Mucosa of stomach (tissue), 1 donor: ENCODE measurements around the gene AHCYL2.
"Not testable (repeated sequence)": the region's sequence is repeated elsewhere in the genome, so short reads cannot be mapped to it uniquely, and the experiment has no call there.

ENCODE experiments used
- H3K27me3 ChIP-seq: one replicate; pipeline ENCODE4 v1.7.0; 2013; ENCODE audit warnings: mild to moderate bottlenecking, low read length; ENCODE audit not compliant: control insufficient read depth, insufficient read depth
- H3K36me3 ChIP-seq: one replicate; pipeline ENCODE4 v1.7.0; 2013; ENCODE audit warnings: low read length; ENCODE audit not compliant: control insufficient read depth, insufficient read depth
- H3K4me1 ChIP-seq: one replicate; pipeline ENCODE4 v1.7.0; 2013; ENCODE audit warnings: mild to moderate bottlenecking, low read length; ENCODE audit not compliant: control insufficient read depth, insufficient read depth
- H3K4me3 ChIP-seq: one replicate; pipeline ENCODE4 v1.7.0; 2013; ENCODE audit warnings: low read length
- H3K9ac ChIP-seq: one replicate; pipeline ENCODE4 v1.7.0; 2013; ENCODE audit warnings: mild to moderate bottlenecking, low read length, moderate library complexity
- H3K9me3 ChIP-seq: one replicate; pipeline ENCODE4 v1.7.0; 2013; ENCODE audit warnings: mild to moderate bottlenecking, low read length, moderate library complexity; ENCODE audit not compliant: control insufficient read depth
- donor health status: Pancreatic carcinoma.

The AHCYL2 gene

DNA sequence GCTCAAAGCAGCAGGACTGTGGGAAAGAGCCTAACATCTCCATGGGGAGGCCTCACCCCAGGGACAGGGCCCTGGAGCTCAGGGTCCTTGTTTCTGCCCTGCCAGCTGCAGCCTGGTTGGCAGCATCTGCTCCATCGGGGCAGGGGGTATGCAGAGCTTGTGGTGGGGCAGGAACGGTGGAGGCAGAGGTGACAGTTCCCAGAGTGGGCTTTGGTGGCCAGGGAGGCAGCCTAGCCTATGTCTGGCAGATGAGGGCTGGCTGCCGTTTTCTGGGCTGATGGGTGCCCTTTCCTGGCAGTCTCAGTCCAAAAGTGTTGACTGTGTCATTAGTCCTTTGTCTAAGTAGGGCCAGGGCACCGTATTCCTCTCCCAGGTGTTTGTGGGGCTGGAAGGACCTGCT lies 12.2 kb upstream of the AHCYL2 start:
- no peaks in the 10 kb centered on the region for H3K27me3 ChIP-seq
- H3K9ac ChIP-seq: no peak overlapping the region
- no peaks in the 10 kb centered on the region for H3K36me3 ChIP-seq
- H3K4me1 ChIP-seq: no peaks in the 10 kb centered on the region
- H3K4me3 ChIP-seq: no peak overlapping the region
- H3K9me3 ChIP-seq: no peaks in the 10 kb centered on the region

DNA sequence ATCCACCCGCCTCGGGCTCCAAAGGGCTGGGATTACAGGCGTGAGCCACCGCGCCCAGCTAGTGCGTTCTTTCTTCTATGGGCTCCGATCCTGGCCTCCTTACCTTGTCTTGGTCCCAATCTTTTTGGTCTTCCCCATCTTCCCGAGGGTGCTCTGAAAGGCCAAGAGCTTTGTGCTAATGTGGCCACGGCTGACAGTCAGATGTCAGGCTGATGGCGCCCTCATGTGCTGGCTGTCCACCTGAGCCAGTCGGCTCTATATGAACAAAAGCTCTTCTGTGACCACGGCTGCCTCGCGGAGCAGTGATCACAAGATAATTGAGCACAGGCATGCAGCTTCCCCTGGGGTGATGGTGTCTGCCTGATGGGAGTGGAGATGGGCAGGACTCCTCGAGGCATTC lies 11.0 kb upstream of the AHCYL2 start:
- Histone ChIP-seq H3K4me3 (no peak overlapping the region), H3K4me1 (no peaks in the 10 kb centered on the region), H3K9me3 (no peaks in the 10 kb centered on the region), H3K9ac (no peak overlapping the region), H3K27me3 (no peaks in the 10 kb centered on the region), H3K36me3 (no peaks in the 10 kb centered on the region)

- not testable (repeated sequence) for H3K4me3 ChIP-seq, H3K27me3 ChIP-seq, H3K36me3 ChIP-seq, H3K9me3 ChIP-seq, H3K4me1 ChIP-seq, H3K9ac ChIP-seq
These were observed 9.1 kb upstream of the AHCYL2 start for GRCh38 chr7:129215691-129216090.

DNA sequence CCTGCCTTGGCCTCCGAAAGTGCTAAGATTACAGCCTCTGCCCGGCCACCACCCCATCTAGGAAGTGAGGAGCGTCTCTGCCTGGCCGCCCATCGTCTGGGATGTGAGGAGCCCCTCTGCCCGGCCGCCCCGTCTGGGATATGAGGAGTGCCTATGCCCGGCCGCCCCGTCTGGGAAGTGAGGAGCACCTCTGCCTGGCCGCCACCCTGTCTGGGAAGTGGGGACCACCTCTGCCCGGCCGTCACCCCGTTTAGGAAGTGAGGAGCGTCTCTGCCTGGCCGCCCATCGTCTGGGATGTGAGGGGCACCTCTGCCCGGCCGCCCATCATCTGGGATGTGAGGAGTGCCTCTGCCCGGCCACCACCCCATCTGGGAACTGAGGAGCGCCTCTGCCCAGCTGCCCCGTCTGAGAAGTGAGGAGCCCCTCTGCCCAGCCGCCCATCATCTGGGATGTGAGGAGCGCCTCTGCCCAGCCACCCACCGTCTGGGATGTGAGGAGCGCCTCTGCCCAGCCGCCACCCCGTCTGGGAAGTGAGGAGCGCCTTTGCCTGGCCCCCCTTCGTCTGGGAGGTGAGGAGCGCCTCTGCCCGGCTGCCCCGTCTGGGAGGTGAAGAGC lies 8.6 kb upstream of the AHCYL2 start:
- H3K4me1 ChIP-seq, H3K9ac ChIP-seq, H3K27me3 ChIP-seq: not testable (repeated sequence)

DNA sequence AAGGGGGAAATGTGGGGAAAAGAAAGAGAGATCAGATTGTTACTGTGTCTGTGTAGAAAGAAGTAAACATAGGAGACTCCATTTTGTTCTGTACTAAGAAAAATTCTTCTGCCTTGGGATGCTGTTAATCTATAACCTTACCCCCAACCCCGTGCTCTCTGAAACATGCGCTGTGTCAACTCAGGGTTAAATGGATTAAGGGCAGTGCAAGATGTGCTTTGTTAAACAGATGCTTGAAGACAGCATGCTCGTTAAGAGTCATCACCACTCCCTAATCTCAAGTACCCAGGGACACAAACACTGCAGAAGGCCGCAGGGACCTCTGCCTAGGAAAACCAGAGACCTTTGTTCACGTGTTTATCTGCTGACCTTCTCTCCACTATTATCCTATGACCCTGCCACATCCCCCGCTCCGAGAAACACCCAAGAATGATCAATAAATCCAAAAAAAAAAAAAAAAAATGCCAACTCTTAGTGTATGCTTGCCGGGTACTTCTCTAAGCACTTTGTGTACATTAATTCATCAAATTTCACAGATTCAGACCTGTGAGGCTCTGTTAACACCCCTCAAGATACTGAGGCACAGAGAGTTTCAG lies 7.9 kb upstream of the AHCYL2 start:
- not testable (repeated sequence) for H3K9ac ChIP-seq, H3K4me1 ChIP-seq, H3K36me3 ChIP-seq, H3K27me3 ChIP-seq, H3K9me3 ChIP-seq, H3K4me3 ChIP-seq

More for the DNA sequence above, 8.6 kb upstream of the AHCYL2 start:
- not testable (repeated sequence) for H3K36me3 ChIP-seq, H3K9me3 ChIP-seq, H3K4me3 ChIP-seq

DNA sequence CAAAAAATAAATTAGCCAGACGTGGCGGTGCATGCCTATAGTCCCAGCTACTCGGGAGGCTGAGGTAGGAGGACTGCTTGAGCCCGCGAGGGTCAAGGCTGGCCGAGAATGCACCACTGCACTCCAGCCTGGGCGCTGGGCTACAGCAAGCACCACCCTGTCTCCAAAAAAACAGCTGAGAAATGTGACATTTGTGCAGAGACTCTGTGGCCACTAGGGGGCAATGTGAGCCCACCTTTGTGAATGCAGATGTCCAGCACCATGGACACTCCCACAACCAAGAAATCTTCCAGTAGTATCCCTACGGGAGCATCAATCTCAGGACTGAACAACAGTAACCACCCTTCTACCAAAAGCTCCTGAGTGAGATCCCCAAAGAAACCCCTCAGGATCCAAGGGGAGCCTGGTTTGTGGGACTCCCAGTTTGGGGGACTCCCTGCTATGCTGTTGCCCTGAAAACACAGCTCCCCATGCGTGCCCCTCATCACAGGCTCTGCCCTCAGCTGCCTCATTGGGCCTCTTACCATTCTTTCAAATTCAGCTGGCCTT lies 6.2 kb upstream of the AHCYL2 start:
- no peak overlapping the region for H3K9ac ChIP-seq

DNA sequence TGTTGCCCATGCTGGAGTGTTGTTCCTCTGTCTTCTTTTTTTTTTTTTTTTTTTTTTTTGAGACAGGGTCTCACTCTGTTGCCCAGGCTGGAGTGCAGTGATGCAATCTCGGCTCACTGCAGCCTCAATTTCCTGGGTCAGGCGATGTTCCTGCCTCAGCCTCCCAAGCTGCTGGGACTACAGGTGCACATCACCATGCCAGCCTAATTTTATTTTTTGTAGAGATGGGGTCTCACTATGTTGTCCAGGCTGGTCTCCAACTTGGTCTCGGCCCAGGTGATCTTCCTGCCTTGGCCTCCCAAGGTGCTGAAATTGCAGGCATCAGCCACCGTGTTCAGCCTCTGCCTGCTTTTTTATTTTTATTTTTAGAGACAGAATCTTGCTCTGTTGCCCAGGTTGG lies 5.7 kb upstream of the AHCYL2 start:
- not testable (repeated sequence) for H3K27me3 ChIP-seq, H3K4me1 ChIP-seq, H3K36me3 ChIP-seq, H3K4me3 ChIP-seq, H3K9ac ChIP-seq, H3K9me3 ChIP-seq

More for the DNA sequence above, 6.2 kb upstream of the AHCYL2 start:
- H3K9me3 ChIP-seq: no peaks in the 10 kb centered on the region
- no peak overlapping the region for H3K4me3 ChIP-seq
- no peaks in the 10 kb centered on the region for H3K27me3 ChIP-seq
- H3K4me1 ChIP-seq: no peaks in the 10 kb centered on the region
- no peaks in the 10 kb centered on the region for H3K36me3 ChIP-seq

DNA sequence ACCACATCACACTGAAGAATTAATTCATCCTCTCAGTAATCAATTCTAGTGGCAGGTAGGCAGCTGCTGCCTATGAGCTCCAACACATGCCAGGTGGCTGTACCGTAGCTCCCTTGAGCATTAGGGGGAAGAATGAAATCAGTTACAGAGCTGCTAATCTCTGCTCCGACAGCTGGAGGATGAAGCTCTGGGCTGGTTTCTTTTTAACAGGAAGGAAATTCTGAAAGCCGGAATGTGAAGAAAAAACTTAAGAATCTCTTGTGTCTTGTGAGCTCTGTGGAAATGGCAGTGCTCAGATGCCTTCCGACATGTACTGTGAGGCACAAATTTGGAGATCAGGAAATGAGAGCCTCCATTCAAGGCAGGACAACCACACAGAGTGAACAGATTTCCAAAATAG lies 2.8 kb upstream of the AHCYL2 start:
- Histone ChIP-seq H3K27me3 (no peaks in the 10 kb centered on the region), H3K4me1 (no peaks in the 10 kb centered on the region), H3K9ac (no peak overlapping the region), H3K36me3 (no peaks in the 10 kb centered on the region), H3K4me3 (no peak overlapping the region), H3K9me3 (no peaks in the 10 kb centered on the region)

- peak overlapping the region; percentile 47 for H3K9ac ChIP-seq
- no peaks in the 10 kb centered on the region for H3K9me3 ChIP-seq
- peak overlapping the region; percentile 24 for H3K4me3 ChIP-seq
- peaks cover 13% of the 10 kb centered on the region for H3K4me1 ChIP-seq
- H3K27me3 ChIP-seq: no peaks in the 10 kb centered on the region
- no peaks in the 10 kb centered on the region for H3K36me3 ChIP-seq
These were observed 538 bp downstream of the AHCYL2 start for GRCh38 chr7:129225206-129225930.

- Histone ChIP-seq H3K4me1 (peaks cover 13% of the 10 kb centered on the region), H3K9ac (peak overlapping the region; percentile 47), H3K36me3 (no peaks in the 10 kb centered on the region), H3K9me3 (no peaks in the 10 kb centered on the region), H3K27me3 (no peaks in the 10 kb centered on the region), H3K4me3 (peak overlapping the region; percentile 24)
These were observed 1.2 kb downstream of the AHCYL2 start for GRCh38 chr7:129225931-129226572.

GRCh38 chr7:129227646-129228578 lies 3.1 kb downstream of the AHCYL2 start:
- no peaks in the 10 kb centered on the region for H3K36me3 ChIP-seq
- no peak overlapping the region for H3K9ac ChIP-seq
- no peaks in the 10 kb centered on the region for H3K9me3 ChIP-seq
- H3K4me3 ChIP-seq: no peak overlapping the region
- no peaks in the 10 kb centered on the region for H3K27me3 ChIP-seq
- H3K4me1 ChIP-seq: peaks cover 13% of the 10 kb centered on the region
